ENCODE data around the gene DRC7. TPM values are rescaled to one million over a fixed set of nuclear protein-coding genes. Genes with fewer than 3 reads are reported as not detected.
"Not testable (repeated sequence)": the region's sequence is repeated elsewhere in the genome, so short reads cannot be mapped to it uniquely, and the experiment has no call there.

Gene DRC7
- total RNA-seq, 1 experiment from 2014 or later: not detected

GRCh38 chr16:57729182-57729484 lies 34.5 kb downstream of the DRC7 start:
- intact Hi-C loops (cut with micrococcal nuclease; ENCODE audit: unreplicated experiment): no loop called here
- ChIA-PET POLR2A (no interaction called here), CTCF (no interaction called here)
- BruUV-seq (replicated peaks): no TSS peak
- ATAC-seq (no peak), DNase-seq (ENCODE audit: low read depth, low spot score) (no peak)
- Histone ChIP-seq H3K27me3 (ENCODE audit: control insufficient read depth, insufficient read depth, low read length) (no peaks in the 10 kb centered on the region), H3K9me3 (ENCODE audit: control insufficient read depth, insufficient read depth, low read depth, low read length) (no peaks in the 10 kb centered on the region), H3K36me3 (ENCODE audit: control insufficient read depth, insufficient read depth, low read length) (no peaks in the 10 kb centered on the region), H3K4me1 (ENCODE audit: control insufficient read depth, insufficient read depth, low read length) (no peaks in the 10 kb centered on the region), H3K4me3 (ENCODE audit: low read depth in 2 of 2, low read length in 2 of 2) (no peak overlapping the region), H3K27ac (ENCODE audit: low read length) (no peak overlapping the region)
- in situ Hi-C loops (cut with HindIII; ENCODE audit: low pct_unique_long_range_greater_than_20kb, low sequenced_read_pairs): no loop called here
- TF ChIP-seq SIN3A (IDR thresholded peaks at IDR 0.05; ENCODE audit: borderline replicate concordance, insufficient read depth, low read depth, low read length): no peak

- POLR2A ChIA-PET; CTCF ChIA-PET; in situ Hi-C loops (cut with HindIII; ENCODE audit: low pct_unique_long_range_greater_than_20kb, low sequenced_read_pairs): not testable (repeated sequence)
These were observed 35.2 kb downstream of the DRC7 start for GRCh38 chr16:57729852-57730251.

GRCh38 chr16:57730771-57731730 lies 36.4 kb downstream of the DRC7 start:
- BruUV-seq (replicated peaks): no TSS peak
- Histone ChIP-seq H3K4me3 (ENCODE audit: low read depth in 2 of 2, low read length in 2 of 2) (no peak overlapping the region), H3K27me3 (ENCODE audit: control insufficient read depth, insufficient read depth, low read length) (no peaks in the 10 kb centered on the region), H3K9me3 (ENCODE audit: control insufficient read depth, insufficient read depth, low read depth, low read length) (no peaks in the 10 kb centered on the region), H3K36me3 (ENCODE audit: control insufficient read depth, insufficient read depth, low read length) (peaks cover 3% of the 10 kb centered on the region; the same call in 1 of the 2 replicates), H3K27ac (ENCODE audit: low read length) (no peak overlapping the region), H3K4me1 (ENCODE audit: control insufficient read depth, insufficient read depth, low read length) (no peaks in the 10 kb centered on the region)
- ChIA-PET POLR2A (no interaction called here), CTCF (no interaction called here)
- DNase-seq (ENCODE audit: low read depth, low spot score) (no peak), ATAC-seq (no peak)
- TF ChIP-seq SIN3A (IDR thresholded peaks at IDR 0.05; ENCODE audit: borderline replicate concordance, insufficient read depth, low read depth, low read length): no peak
- in situ Hi-C loops (cut with HindIII; ENCODE audit: low pct_unique_long_range_greater_than_20kb, low sequenced_read_pairs): no loop called here
- intact Hi-C loops (cut with micrococcal nuclease; ENCODE audit: unreplicated experiment): no loop called here

More at GRCh38 chr16:57729852-57730251, 35.2 kb downstream of the DRC7 start:
- BruUV-seq (replicated peaks); intact Hi-C loops (cut with micrococcal nuclease; ENCODE audit: unreplicated experiment); ATAC-seq; H3K27ac ChIP-seq (ENCODE audit: low read length); H3K4me1 ChIP-seq (ENCODE audit: control insufficient read depth, insufficient read depth, low read length); H3K27me3 ChIP-seq (ENCODE audit: control insufficient read depth, insufficient read depth, low read length); H3K4me3 ChIP-seq (ENCODE audit: low read depth in 2 of 2, low read length in 2 of 2); H3K36me3 ChIP-seq (ENCODE audit: control insufficient read depth, insufficient read depth, low read length); H3K9me3 ChIP-seq (ENCODE audit: control insufficient read depth, insufficient read depth, low read depth, low read length); DNase-seq (ENCODE audit: low read depth, low spot score): not testable (repeated sequence)

GRCh38 chr16:57732037-57732436 lies 37.4 kb downstream of the DRC7 start:
- no peak for TF ChIP-seq REST (IDR thresholded peaks at IDR 0.05; ENCODE audit: insufficient read depth in 1 of 2, low read depth in 2 of 2, low read length in 1 of 2)
- TF ChIP-seq POLR2AphosphoS5 (IDR thresholded peaks at IDR 0.05; ENCODE audit: low read depth, low read length): no peak
- TF ChIP-seq CTCF (IDR thresholded peaks at IDR 0.05): no peak
- TF ChIP-seq SIN3A (IDR thresholded peaks at IDR 0.05; ENCODE audit: borderline replicate concordance, insufficient read depth, low read depth, low read length): no peak
- BruUV-seq (replicated peaks): no TSS peak
- Histone ChIP-seq H3K36me3 (ENCODE audit: control insufficient read depth, insufficient read depth, low read length) (peaks cover 3% of the 10 kb centered on the region; the same call in 1 of the 2 replicates), H3K4me1 (ENCODE audit: control insufficient read depth, insufficient read depth, low read length) (peaks cover 4% of the 10 kb centered on the region), H3K9me3 (ENCODE audit: control insufficient read depth, insufficient read depth, low read depth, low read length) (no peaks in the 10 kb centered on the region), H3K27me3 (ENCODE audit: control insufficient read depth, insufficient read depth, low read length) (no peaks in the 10 kb centered on the region), H3K4me3 (ENCODE audit: low read depth in 2 of 2, low read length in 2 of 2) (no peak overlapping the region), H3K27ac (ENCODE audit: low read length) (no peak overlapping the region)
- no peak for ATAC-seq
- ChIA-PET CTCF (no interaction called here), POLR2A (no interaction called here)
- intact Hi-C loops (cut with micrococcal nuclease; ENCODE audit: unreplicated experiment) (no loop called here), in situ Hi-C loops (cut with HindIII; ENCODE audit: low pct_unique_long_range_greater_than_20kb, low sequenced_read_pairs) (no loop called here)
- no peak for DNase-seq (ENCODE audit: low read depth, low spot score)
